ENCODE measurements around the gene PRUNE2. TPM values are rescaled to one million over a fixed set of nuclear protein-coding genes. Genes with fewer than 3 reads are reported as not detected.
"Not testable (repeated sequence)": the region's sequence is repeated elsewhere in the genome, so short reads cannot be mapped to it uniquely, and the experiment has no call there.

PRUNE2 gene
- total and polyA plus RNA-seq, 12 donors, result 1.9 to 68.0 (median 11.2) TPM

DNA sequence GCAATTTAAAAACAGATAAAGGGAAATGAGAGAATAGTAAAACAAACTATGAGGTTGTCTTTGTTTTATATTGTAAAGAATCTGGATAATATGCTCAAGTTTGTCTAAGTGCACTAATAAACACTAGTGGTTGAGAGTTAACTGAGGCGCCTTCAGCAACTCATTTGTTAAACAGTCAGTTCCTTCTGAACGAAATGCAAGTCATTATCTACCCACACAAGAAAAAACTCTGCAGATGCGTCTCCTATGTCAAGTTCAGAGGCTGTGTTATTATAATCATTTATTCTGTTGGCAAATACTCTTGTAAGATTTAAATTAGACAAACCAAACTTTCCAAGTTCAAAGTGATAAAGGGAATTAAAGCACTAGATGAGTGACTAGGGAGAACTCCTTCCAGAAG lies 162.0 kb downstream of the PRUNE2 start:
- intact Hi-C loops (cut with DNase I), result no loop called here

DNA sequence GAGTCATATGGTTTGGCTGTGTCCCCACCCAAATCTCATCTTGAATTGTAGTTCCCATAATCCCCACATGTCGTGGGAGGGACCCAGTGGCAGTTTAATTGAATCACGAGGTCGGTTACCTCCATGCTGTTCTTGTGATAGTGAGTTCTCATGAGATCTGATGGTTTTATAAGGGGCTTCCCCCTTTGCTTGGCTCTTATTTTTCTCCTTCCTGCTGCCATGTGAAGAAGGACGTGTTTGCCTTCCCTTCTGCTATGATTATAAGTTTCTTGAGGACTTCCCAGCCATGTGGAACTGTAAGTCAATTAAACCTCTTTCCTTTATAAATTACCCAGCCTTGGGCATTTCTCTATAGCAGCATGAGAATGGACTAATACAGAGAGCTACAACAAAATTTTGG lies 163.0 kb downstream of the PRUNE2 start:
- H3K27me3 ChIP-seq; H3K36me3 ChIP-seq (replicated peaks in 1 of 2); DNase-seq; H3K4me3 ChIP-seq; H3K9me3 ChIP-seq (replicated peaks in 1 of 3); intact Hi-C loops (cut with DNase I); H3K4me1 ChIP-seq (replicated peaks in 1 of 2); H3K27ac ChIP-seq: not testable (repeated sequence)
- WGBS, 4 donors, result 70 to 80% (median 72%) methylated on average over 4 of the region's 4 CpGs

More for the DNA sequence above, 162.0 kb downstream of the PRUNE2 start:
- Histone ChIP-seq H3K4me1 (replicated peaks in 1 of 2) (no peaks in the 10 kb centered on the region), H3K27ac (no peak overlapping the region), H3K27me3 (no peaks in the 10 kb centered on the region), H3K36me3 (replicated peaks in 1 of 2) (no peaks in the 10 kb centered on the region), H3K4me3 (no peak overlapping the region), H3K9me3 (replicated peaks in 1 of 3) (no peaks in the 10 kb centered on the region)
- TF ChIP-seq, protein P1, sequence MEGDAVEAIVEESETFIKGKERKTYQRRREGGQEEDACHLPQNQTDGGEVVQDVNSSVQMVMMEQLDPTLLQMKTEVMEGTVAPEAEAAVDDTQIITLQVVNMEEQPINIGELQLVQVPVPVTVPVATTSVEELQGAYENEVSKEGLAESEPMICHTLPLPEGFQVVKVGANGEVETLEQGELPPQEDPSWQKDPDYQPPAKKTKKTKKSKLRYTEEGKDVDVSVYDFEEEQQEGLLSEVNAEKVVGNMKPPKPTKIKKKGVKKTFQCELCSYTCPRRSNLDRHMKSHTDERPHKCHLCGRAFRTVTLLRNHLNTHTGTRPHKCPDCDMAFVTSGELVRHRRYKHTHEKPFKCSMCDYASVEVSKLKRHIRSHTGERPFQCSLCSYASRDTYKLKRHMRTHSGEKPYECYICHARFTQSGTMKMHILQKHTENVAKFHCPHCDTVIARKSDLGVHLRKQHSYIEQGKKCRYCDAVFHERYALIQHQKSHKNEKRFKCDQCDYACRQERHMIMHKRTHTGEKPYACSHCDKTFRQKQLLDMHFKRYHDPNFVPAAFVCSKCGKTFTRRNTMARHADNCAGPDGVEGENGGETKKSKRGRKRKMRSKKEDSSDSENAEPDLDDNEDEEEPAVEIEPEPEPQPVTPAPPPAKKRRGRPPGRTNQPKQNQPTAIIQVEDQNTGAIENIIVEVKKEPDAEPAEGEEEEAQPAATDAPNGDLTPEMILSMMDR (IDR thresholded peaks at IDR 0.05), result no peak
- no peak for TF ChIP-seq POLR2A (IDR thresholded peaks at IDR 0.05)
- no peak for DNase-seq
- WGBS, 4 donors, result 30 to 53% (median 38%) methylated on average over 3 of the region's 3 CpGs

DNA sequence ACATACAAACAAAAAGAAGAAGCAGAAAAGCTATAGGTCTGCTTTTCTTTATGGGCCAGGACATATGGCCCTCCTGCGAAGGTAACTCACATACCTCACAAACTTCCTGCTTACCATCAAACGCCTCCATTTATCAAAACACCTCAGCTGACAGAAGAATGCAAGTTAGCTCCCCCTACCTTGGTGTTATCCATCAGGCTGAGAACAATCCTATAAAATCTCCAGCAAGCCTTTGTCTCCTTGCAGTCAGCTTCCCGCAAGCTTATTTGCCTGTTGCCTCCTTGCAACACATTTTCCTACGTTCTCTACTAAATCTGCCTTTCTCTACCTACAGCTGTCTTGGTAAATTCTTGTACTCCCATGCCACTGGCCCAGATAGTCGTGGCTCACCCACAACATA lies 164.4 kb downstream of the PRUNE2 start:
- WGBS, 4 donors, result 67 to 76% (median 69%) methylated on average over 5 of the region's 5 CpGs
- Histone ChIP-seq H3K27me3 (no peaks in the 10 kb centered on the region), H3K4me1 (replicated peaks in 1 of 2) (no peaks in the 10 kb centered on the region), H3K4me3 (no peak overlapping the region), H3K27ac (no peak overlapping the region), H3K36me3 (replicated peaks in 1 of 2) (no peaks in the 10 kb centered on the region), H3K9me3 (replicated peaks in 1 of 3) (no peaks in the 10 kb centered on the region)
- intact Hi-C loops (cut with DNase I), result no loop called here
- TF ChIP-seq, protein P1 (IDR thresholded peaks at IDR 0.05), result no peak
- TF ChIP-seq POLR2A (IDR thresholded peaks at IDR 0.05), result no peak
- DNase-seq, result no peak

DNA sequence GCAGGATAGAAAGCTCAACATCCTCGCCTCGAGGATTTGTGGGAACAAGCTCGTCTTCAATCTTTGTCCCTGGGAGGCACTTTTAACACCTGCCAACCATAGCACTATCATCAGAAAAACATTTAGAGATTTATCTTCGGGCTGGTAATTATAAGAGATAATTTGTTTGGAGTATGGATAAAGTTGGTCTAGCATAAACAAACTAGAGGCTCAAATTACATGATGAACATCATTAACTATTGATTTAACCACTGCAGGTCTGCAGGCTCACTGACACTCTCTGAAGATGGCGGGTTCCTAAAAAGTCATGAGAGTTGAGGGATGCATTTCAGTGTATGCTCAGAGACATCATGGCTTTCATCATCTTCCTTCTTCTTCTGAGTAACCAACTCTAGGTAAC lies 167.5 kb downstream of the PRUNE2 start:
- 63 to 72% (median 68%) methylated on average over 5 of the region's 5 CpGs for WGBS, 4 donors
- TF ChIP-seq, protein P1 (IDR thresholded peaks at IDR 0.05), result no peak
- no peak for TF ChIP-seq POLR2A (IDR thresholded peaks at IDR 0.05)
- Histone ChIP-seq H3K4me3 (no peak overlapping the region), H3K27ac (no peak overlapping the region), H3K4me1 (replicated peaks in 1 of 2) (no peaks in the 10 kb centered on the region), H3K9me3 (replicated peaks in 1 of 3) (no peaks in the 10 kb centered on the region), H3K27me3 (no peaks in the 10 kb centered on the region), H3K36me3 (replicated peaks in 1 of 2) (no peaks in the 10 kb centered on the region)
- DNase-seq, result no peak
- intact Hi-C loops (cut with DNase I), result no loop called here

DNA sequence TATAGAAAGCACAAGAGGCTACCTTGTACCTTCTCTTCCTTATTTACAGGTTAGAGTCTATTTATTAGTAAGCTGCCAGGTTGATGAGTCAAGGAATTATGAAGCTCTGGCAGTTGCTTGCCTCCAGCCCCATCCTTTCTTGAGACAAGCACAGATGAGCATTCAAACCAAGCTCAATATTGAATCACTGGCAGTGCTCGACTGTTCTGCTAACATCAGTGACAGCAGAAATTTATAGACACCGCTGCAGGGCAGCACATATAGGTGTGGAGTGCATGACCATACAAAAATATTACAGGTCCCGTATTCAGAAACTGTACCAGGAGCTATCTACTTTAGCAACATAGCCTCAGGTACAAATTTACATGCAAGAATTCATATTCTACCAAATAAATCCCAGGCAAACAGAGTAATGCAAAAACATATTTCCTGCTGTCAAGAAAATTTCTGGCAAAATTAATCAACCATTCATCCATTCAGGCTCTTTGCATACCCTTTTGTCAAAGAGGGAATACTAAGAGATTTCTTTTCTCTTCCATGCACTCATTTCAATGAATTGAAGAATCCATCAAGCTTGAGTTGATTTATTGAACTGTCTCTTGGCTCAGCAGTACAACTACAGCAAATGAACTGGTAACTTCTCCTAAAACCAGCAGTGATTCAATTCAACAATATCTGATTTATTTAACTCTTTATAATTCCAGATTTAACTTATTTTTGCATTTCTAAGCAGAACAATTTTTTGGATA lies 168.6 kb downstream of the PRUNE2 start:
- 59 to 74% (median 68%) methylated on average over 3 of the region's 3 CpGs for WGBS, 4 donors
- intact Hi-C loops (cut with DNase I), result no loop called here
- no peak for DNase-seq
- TF ChIP-seq POLR2A (IDR thresholded peaks at IDR 0.05), result no peak
- TF ChIP-seq, protein P1 (IDR thresholded peaks at IDR 0.05), result no peak
- Histone ChIP-seq H3K27ac (no peak overlapping the region), H3K9me3 (replicated peaks in 1 of 3) (no peaks in the 10 kb centered on the region), H3K4me1 (replicated peaks in 1 of 2) (no peaks in the 10 kb centered on the region), H3K36me3 (replicated peaks in 1 of 2) (no peaks in the 10 kb centered on the region), H3K4me3 (no peak overlapping the region), H3K27me3 (no peaks in the 10 kb centered on the region)

Measured in adrenal gland (tissue), 12 donors.